Mammary epithelial cell (primary cell): Measurements from ENCODE around the gene SLC25A47.

ENCODE experiments used
- CTCF ChIP-seq, 2 donors: IDR thresholded peaks in 1 of 2; conservative IDR thresholded peaks in 1 of 2; 2 replicates each; pipeline ENCODE4 v1.5.1; 2011 to 2012; ENCODE audit warnings: inconsistent platforms in 2 of 2, low read length in 2 of 2, mild to moderate bottlenecking in 2 of 2, control low read depth in 1 of 2, low read depth in 1 of 2; ENCODE audit not compliant: insufficient read depth in 1 of 2; ENCODE audit errors: extremely low read depth in 1 of 2
- EZH2 ChIP-seq: IDR thresholded peaks from 2 replicates; pipeline ENCODE4 v1.6.1; 2012; ENCODE audit warnings: low read length, inconsistent platforms, borderline replicate concordance

DNA sequence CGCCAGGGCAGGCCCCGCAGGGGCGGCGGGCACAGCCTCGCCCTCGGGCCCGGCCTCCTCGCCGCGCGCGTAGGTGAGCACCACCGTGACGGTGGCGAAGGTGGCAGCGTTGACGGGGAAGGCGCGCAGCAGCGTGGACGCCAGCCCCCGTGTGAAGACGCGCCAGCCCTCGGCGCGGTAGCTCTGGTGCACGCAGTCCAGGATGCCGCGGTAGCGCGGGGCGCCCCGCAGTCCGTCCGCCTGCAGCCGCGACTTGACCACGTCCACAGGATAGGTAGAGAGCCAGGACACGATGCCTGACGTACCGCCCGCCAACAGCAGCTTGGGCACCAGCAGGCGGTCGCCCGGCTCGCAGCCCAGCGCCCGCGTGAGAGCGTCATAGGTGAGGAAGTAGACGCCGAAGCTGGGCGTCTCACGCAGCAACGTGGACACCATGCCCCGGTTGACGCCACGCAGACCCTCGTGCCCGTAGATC lies 30.8 kb upstream of the SLC25A47 start:
- TF ChIP-seq CTCF (conservative IDR thresholded peaks at IDR 0.05 in 1 of 2, IDR thresholded peaks at IDR 0.05 in 1 of 2; ENCODE audit: extremely low read depth in 1 of 2, insufficient read depth in 1 of 2, low read depth in 1 of 2, low read length in 2 of 2) (no peak), EZH2 (no peak)
